GM19239 (cell line): ENCODE measurements around the gene FOXN3.
A peak's percentile ranks its signal among the peaks of the same experiment; 100 is the strongest.

Experiments
- DNase-seq: peaks from one replicate; pipeline ENCODE4 v3.0.0; 2011; ENCODE audit warnings: low spot score; ENCODE audit not compliant: insufficient read length
- FAIRE-seq: peaks from 2 replicates; lab custom pipeline; 2011; peaks lifted over from hg19 to GRCh38; lab: Jason Lieb, UNC

FOXN3 gene

GRCh38 chr14:89186856-89187376, 230.1 kb downstream of the FOXN3 start:
- no peak for FAIRE-seq
- DNase-seq, result no peak

- FAIRE-seq, result no peak
Observed at GRCh38 chr14:89185919-89186855, 230.8 kb downstream of the FOXN3 start.

GRCh38 chr14:89184952-89185351, 232.1 kb downstream of the FOXN3 start:
- no peak for FAIRE-seq
- no peak for DNase-seq

More at GRCh38 chr14:89185919-89186855, 230.8 kb downstream of the FOXN3 start:
- no peak for DNase-seq

GRCh38 chr14:89182326-89182725, 234.7 kb downstream of the FOXN3 start:
- DNase-seq (no peak), FAIRE-seq (no peak)

GRCh38 chr14:89180546-89180945, 236.5 kb downstream of the FOXN3 start:
- no peak for FAIRE-seq

GRCh38 chr14:89179891-89180404, 237.1 kb downstream of the FOXN3 start:
- FAIRE-seq (no peak), DNase-seq (no peak)

More at GRCh38 chr14:89180546-89180945, 236.5 kb downstream of the FOXN3 start:
- no peak for DNase-seq

GRCh38 chr14:89178800-89179535, 238.1 kb downstream of the FOXN3 start:
- FAIRE-seq (no peak), DNase-seq (no peak)

- FAIRE-seq, result no peak
- DNase-seq, result no peak
Observed at GRCh38 chr14:89178376-89178775, 238.7 kb downstream of the FOXN3 start.

- DNase-seq (no peak), FAIRE-seq (no peak)
Observed at GRCh38 chr14:89175881-89176799, 240.9 kb downstream of the FOXN3 start.

GRCh38 chr14:89171628-89172027, 245.4 kb downstream of the FOXN3 start:
- DNase-seq, result no peak

GRCh38 chr14:89171168-89171567, 245.9 kb downstream of the FOXN3 start:
- FAIRE-seq (no peak), DNase-seq (no peak)

More at GRCh38 chr14:89171628-89172027, 245.4 kb downstream of the FOXN3 start:
- FAIRE-seq, result no peak

GRCh38 chr14:89167705-89168104, 249.3 kb downstream of the FOXN3 start:
- FAIRE-seq (no peak), DNase-seq (no peak)

- DNase-seq (no peak), FAIRE-seq (no peak)
Observed at GRCh38 chr14:89166633-89167032, 250.4 kb downstream of the FOXN3 start.

- peak; percentile 89 for FAIRE-seq
- DNase-seq, result peak; percentile 35
Observed at GRCh38 chr14:89165189-89166181, 251.5 kb downstream of the FOXN3 start.

GRCh38 chr14:89164168-89165073, 252.6 kb downstream of the FOXN3 start:
- DNase-seq (no peak), FAIRE-seq (peak; percentile 40)

GRCh38 chr14:89163031-89163636, 253.9 kb downstream of the FOXN3 start:
- FAIRE-seq (no peak), DNase-seq (no peak)

- FAIRE-seq (no peak), DNase-seq (no peak)
Observed at GRCh38 chr14:89162586-89162985, 254.4 kb downstream of the FOXN3 start.
